Activated T-helper 1 cell treated with Interleukin-2 at 50 U/mL for 16 hours (primary cell): Measurements from ENCODE around the gene FHL2.
"Not testable (repeated sequence)": the region's sequence is repeated elsewhere in the genome, so short reads cannot be mapped to it uniquely, and the experiment has no call there.

Experiments
- DNase-seq: peaks from one replicate; pipeline ENCODE4 v3.0.0-alpha.2; 2020; ENCODE audit warnings: low read depth

The FHL2 gene

GRCh38 chr2:105398336-105399206, at the start of gene FHL2:
Gene FHL2 (minus strand): TSS chr2:105399051. CDS start chr2:105386516, 12,535 bp downstream.
- peak; percentile 36 for DNase-seq

- no peak for DNase-seq
These were observed 48.6 kb upstream of the FHL2 start for GRCh38 chr2:105447476-105447875.

- no peak for DNase-seq
These were observed 47.6 kb upstream of the FHL2 start for GRCh38 chr2:105446501-105446900.

- no peak for DNase-seq
These were observed 47.1 kb upstream of the FHL2 start for GRCh38 chr2:105445976-105446375.

- DNase-seq = no peak
These were observed 46.6 kb upstream of the FHL2 start for GRCh38 chr2:105445498-105445897.

GRCh38 chr2:105443617-105444598, 45.1 kb upstream of the FHL2 start:
- DNase-seq = no peak

GRCh38 chr2:105442721-105443120, 43.9 kb upstream of the FHL2 start:
- DNase-seq = no peak

- no peak for DNase-seq
These were observed 43.2 kb upstream of the FHL2 start for GRCh38 chr2:105442056-105442455.

GRCh38 chr2:105439141-105439540, 40.3 kb upstream of the FHL2 start:
- no peak for DNase-seq

- DNase-seq = no peak
These were observed 39.5 kb upstream of the FHL2 start for GRCh38 chr2:105438104-105438929.

GRCh38 chr2:105437708-105438103, 38.9 kb upstream of the FHL2 start:
- no peak for DNase-seq

- no peak for DNase-seq
These were observed 33.9 kb upstream of the FHL2 start for GRCh38 chr2:105432749-105433148.

GRCh38 chr2:105432044-105432399, 33.2 kb upstream of the FHL2 start:
- no peak for DNase-seq

GRCh38 chr2:105431367-105432043, 32.7 kb upstream of the FHL2 start:
- DNase-seq = no peak

- no peak for DNase-seq
These were observed 29.7 kb upstream of the FHL2 start for GRCh38 chr2:105428387-105429018.

GRCh38 chr2:105427485-105427884, 28.6 kb upstream of the FHL2 start:
- no peak for DNase-seq

- no peak for DNase-seq
These were observed 27.9 kb upstream of the FHL2 start for GRCh38 chr2:105426626-105427292.

GRCh38 chr2:105425936-105426625, 27.2 kb upstream of the FHL2 start:
- no peak for DNase-seq

- not testable (repeated sequence) for DNase-seq
These were observed 26.0 kb upstream of the FHL2 start for GRCh38 chr2:105424836-105425235.

GRCh38 chr2:105422801-105423200, 23.9 kb upstream of the FHL2 start:
- DNase-seq = no peak
